Ishikawa (cell line): Measurements from ENCODE around the gene PPP2R2C.

ENCODE experiments used
- CEBPB ChIP-seq: IDR thresholded peaks from 2 replicates; pipeline ENCODE4 v1.6.1; 2012
- CREB1 ChIP-seq: IDR thresholded peaks from 2 replicates; pipeline ENCODE4 v1.6.1; 2012; ENCODE audit warnings: low read depth
- EGR1 ChIP-seq: IDR thresholded peaks from 2 replicates; pipeline ENCODE4 v1.6.1; 2012
- EP300 ChIP-seq: IDR thresholded peaks from 2 replicates; pipeline ENCODE4 v1.6.1; 2012; ENCODE audit warnings: borderline replicate concordance
- FOXM1 ChIP-seq: IDR thresholded peaks from 2 replicates; pipeline ENCODE4 v1.6.1; 2012; ENCODE audit warnings: low read depth, borderline replicate concordance
- NFIC ChIP-seq: IDR thresholded peaks from 2 replicates; pipeline ENCODE4 v1.6.1; 2012
- RAD21 ChIP-seq: IDR thresholded peaks from 2 replicates; pipeline ENCODE4 v1.6.1; 2012; ENCODE audit warnings: low read depth
- TAF1 ChIP-seq: IDR thresholded peaks from 2 replicates; pipeline ENCODE4 v1.6.1; 2012; ENCODE audit warnings: low read depth, mild to moderate bottlenecking
- TCF12 ChIP-seq: IDR thresholded peaks from 2 replicates; pipeline ENCODE4 v1.6.1; 2012; ENCODE audit warnings: low read depth
- TEAD4 ChIP-seq: IDR thresholded peaks from 2 replicates; pipeline ENCODE4 v1.6.1; 2012
- YY1 ChIP-seq: IDR thresholded peaks from 2 replicates; pipeline ENCODE4 v1.6.1; 2012; ENCODE audit warnings: low read depth
- ZBTB7A ChIP-seq: IDR thresholded peaks from 2 replicates; pipeline ENCODE4 v1.6.1; 2012; ENCODE audit warnings: low read depth
- TF ChIP-seq, protein P1 (sequence below): IDR thresholded peaks from 2 replicates; pipeline ENCODE4 v1.6.1; 2012
- TF ChIP-seq, protein P2 (sequence below): IDR thresholded peaks from 2 replicates; pipeline ENCODE4 v1.6.1; 2012
- TF ChIP-seq, protein P3 (sequence below): IDR thresholded peaks from 2 replicates; pipeline ENCODE4 v1.6.1; 2012; ENCODE audit warnings: low read depth, mild to moderate bottlenecking

PPP2R2C gene

DNA sequence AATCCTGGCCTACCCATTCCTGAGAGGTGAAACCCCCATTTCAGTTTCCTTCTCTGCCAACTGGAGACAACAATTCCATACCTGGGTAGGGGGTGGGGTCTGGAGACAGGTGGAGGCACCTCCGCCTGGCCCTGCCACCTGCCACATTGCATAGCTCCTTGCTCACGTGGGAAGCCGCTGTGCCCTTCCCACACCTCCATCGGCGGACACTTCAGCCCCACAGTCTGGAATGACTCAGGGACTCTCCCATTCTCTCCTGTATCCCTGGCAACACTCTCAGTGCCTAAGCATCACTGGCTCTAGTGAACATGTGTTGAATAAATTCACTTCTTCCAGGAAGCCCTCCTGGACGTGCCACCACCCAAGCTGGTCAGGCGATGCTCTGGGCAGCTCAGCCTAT, 21.7 kb downstream of the PPP2R2C start:
- no peak for TF ChIP-seq TAF1
- TF ChIP-seq NFIC, result no peak
- no peak for TF ChIP-seq EP300

DNA sequence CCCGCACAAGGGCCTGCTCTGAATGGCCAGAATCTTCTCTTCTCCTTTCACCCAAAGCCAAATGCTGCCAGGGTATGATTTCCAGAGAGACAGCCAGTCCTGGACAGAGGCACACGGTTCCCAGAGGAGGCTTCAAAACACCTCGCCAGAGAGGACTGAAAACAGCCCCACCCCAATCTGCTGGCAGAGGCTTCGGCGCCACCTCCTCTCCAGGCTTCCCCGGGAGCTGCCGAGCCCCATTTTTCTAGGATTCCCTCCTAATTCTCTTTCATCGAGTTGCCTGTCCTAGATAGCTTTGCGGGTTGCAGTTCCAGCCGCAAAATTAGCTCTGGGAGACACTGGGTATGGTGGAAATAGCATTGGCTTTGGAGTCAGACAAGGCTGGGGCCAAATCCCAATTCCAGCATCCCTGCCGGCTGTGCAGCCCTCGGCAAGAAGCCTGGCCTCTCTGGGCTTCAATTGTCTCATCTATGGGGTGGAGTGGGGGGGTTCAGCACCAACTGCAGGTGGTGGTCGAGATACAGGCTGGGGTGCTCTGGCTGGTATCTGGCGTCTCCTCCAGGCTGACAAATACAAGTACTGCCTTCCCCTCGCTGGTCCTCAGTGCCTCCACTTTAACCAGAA, 22.6 kb downstream of the PPP2R2C start:
- TF ChIP-seq ZBTB7A, result no peak
- TF ChIP-seq EGR1, result no peak
- TF ChIP-seq, protein P1, sequence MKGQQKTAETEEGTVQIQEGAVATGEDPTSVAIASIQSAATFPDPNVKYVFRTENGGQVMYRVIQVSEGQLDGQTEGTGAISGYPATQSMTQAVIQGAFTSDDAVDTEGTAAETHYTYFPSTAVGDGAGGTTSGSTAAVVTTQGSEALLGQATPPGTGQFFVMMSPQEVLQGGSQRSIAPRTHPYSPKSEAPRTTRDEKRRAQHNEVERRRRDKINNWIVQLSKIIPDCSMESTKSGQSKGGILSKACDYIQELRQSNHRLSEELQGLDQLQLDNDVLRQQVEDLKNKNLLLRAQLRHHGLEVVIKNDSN, result no peak
- TF ChIP-seq, protein P2, sequence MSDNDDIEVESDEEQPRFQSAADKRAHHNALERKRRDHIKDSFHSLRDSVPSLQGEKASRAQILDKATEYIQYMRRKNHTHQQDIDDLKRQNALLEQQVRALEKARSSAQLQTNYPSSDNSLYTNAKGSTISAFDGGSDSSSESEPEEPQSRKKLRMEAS, result no peak
- TF ChIP-seq TAF1, result no peak
- TF ChIP-seq NFIC, result no peak
- no peak for TF ChIP-seq EP300
- no peak for TF ChIP-seq TEAD4
- TF ChIP-seq CEBPB, result no peak
- no peak for TF ChIP-seq CREB1
- TF ChIP-seq, protein P3, sequence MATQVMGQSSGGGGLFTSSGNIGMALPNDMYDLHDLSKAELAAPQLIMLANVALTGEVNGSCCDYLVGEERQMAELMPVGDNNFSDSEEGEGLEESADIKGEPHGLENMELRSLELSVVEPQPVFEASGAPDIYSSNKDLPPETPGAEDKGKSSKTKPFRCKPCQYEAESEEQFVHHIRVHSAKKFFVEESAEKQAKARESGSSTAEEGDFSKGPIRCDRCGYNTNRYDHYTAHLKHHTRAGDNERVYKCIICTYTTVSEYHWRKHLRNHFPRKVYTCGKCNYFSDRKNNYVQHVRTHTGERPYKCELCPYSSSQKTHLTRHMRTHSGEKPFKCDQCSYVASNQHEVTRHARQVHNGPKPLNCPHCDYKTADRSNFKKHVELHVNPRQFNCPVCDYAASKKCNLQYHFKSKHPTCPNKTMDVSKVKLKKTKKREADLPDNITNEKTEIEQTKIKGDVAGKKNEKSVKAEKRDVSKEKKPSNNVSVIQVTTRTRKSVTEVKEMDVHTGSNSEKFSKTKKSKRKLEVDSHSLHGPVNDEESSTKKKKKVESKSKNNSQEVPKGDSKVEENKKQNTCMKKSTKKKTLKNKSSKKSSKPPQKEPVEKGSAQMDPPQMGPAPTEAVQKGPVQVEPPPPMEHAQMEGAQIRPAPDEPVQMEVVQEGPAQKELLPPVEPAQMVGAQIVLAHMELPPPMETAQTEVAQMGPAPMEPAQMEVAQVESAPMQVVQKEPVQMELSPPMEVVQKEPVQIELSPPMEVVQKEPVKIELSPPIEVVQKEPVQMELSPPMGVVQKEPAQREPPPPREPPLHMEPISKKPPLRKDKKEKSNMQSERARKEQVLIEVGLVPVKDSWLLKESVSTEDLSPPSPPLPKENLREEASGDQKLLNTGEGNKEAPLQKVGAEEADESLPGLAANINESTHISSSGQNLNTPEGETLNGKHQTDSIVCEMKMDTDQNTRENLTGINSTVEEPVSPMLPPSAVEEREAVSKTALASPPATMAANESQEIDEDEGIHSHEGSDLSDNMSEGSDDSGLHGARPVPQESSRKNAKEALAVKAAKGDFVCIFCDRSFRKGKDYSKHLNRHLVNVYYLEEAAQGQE, result no peak
- no peak for TF ChIP-seq TCF12
- no peak for TF ChIP-seq RAD21
- no peak for TF ChIP-seq FOXM1
- no peak for TF ChIP-seq YY1

DNA sequence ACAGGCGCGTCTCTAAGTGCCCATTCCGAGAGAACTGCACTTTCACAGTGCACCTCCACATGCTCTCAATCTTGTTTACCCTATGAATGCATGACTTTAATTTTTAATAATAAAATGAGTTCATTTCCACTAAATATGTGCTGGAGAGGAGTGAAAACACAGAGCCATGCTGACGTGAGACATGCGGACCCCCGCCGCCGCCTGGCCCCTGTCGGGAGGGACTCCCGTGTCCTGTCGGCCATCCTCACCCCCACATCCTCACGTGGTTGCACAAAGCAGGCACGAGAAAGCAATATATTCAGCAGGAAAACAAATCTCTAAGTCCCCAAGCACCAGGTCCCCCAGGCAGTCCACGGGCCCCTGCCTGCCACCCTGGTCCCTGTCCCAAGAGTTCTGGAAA, 23.1 kb downstream of the PPP2R2C start:
- TF ChIP-seq CEBPB (no peak), TAF1 (no peak), TCF12 (no peak), CREB1 (no peak), TEAD4 (no peak), EP300 (no peak), FOXM1 (no peak), RAD21 (no peak), ZBTB7A (no peak), EGR1 (no peak), NFIC (no peak), YY1 (no peak)
- TF ChIP-seq, protein P1, result no peak
- TF ChIP-seq, protein P3, result no peak
- TF ChIP-seq, protein P2, result no peak

DNA sequence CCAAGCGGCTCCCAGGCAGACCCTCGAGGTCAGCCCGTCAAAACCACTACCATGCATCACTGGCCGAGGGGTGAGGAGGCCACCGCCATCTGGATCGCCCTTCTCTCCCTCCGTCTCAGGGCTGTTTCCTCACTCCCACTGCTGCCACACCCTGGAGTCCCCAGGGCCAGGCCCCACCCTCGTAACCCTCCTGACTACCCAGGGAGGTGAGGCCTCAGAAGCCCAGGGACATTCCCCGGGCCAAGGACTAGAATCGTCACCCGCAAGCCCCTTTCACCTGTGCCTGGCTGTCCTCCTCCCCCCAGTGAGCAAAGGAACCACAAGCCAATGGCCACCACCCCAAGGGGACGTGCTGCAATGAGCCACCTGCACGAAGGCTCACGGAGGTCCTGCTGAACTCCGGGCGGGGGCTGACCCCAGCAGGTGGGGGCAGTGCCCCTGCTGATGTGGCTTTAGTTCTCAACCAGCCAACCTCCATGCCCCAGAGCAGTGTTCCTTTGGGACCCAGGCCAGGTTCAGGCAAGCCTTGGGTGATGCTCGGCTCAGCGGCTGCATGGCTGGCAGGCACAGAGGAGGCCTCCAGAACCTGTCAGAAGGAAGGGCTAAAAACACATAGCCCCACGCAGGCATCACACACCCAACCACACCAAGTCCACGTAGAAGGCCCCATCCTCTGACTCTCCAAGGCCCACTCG, 23.8 kb downstream of the PPP2R2C start:
- TF ChIP-seq EP300 (no peak), YY1 (no peak), EGR1 (no peak), TAF1 (no peak), FOXM1 (no peak), ZBTB7A (no peak), NFIC (no peak)
- TF ChIP-seq, protein P1, result no peak

DNA sequence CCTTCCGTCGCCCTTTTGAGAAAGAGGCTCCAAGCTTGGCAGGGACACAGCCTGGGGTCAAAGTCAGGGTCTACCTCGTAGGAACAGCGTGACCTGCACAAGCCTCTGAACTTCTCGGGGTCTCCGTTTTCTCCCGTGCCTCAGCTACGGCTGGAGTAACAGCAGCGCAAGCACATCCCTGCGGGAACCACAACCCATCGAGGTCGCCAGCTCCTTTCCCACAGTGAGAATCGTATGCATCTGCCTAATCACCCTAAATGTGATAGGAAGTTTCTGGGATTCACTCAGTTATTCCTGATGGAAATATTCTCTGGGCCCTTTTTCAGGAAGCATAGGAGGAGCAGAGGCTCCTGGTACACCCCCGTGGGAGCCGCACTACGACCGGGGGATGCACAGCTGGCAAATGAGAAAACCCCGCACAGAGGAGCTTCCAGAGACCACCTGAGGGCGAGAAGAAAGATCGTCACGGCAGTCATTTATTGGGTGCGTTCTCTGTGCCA, 24.7 kb downstream of the PPP2R2C start:
- TF ChIP-seq CREB1 (no peak), NFIC (no peak)
